ENCODE data around the gene LIPC. TPM values are rescaled to one million over a fixed set of nuclear protein-coding genes. Genes with fewer than 3 reads are reported as not detected.

The LIPC gene
- total RNA-seq, 1 donor from 2014 or later: not detected

- Histone ChIP-seq H3K4me1 (peaks cover 3 to 7% of the 10 kb centered on the region in 2 donors), H3K27me3 (no peaks in the 10 kb centered on the region), H3K9me3 (no peaks in the 10 kb centered on the region), H3K27ac (no peak overlapping the region), H3K36me3 (no peaks in the 10 kb centered on the region), H3K4me3 (no peak overlapping the region)
- DNase-seq (ENCODE audit: low spot score in 2 of 2): no peak
- no peak for TF ChIP-seq CTCF (IDR thresholded peaks at IDR 0.05)
- intact Hi-C loops (cut with DNase I): no loop called here
Observed at GRCh38 chr15:58474741-58475323, 43.0 kb downstream of the LIPC start.

- no peaks in the 10 kb centered on the region for H3K36me3 ChIP-seq
- intact Hi-C loops (cut with DNase I): no loop called here
- no peaks in the 10 kb centered on the region for H3K9me3 ChIP-seq
- TF ChIP-seq CTCF (IDR thresholded peaks at IDR 0.05): no peak
- H3K4me1 ChIP-seq: peaks cover 3 to 7% of the 10 kb centered on the region in 2 donors
- DNase-seq (ENCODE audit: low spot score in 2 of 2): no peak
- H3K27me3 ChIP-seq: no peaks in the 10 kb centered on the region
- no peak overlapping the region for H3K27ac ChIP-seq
- H3K4me3 ChIP-seq: no peak overlapping the region
Observed at GRCh38 chr15:58475573-58476524, 44.1 kb downstream of the LIPC start.

- intact Hi-C loops (cut with DNase I): no loop called here
- Histone ChIP-seq H3K27ac (no peak overlapping the region), H3K27me3 (no peaks in the 10 kb centered on the region)
Observed at GRCh38 chr15:58476525-58477162, 44.9 kb downstream of the LIPC start.

GRCh38 chr15:58477170-58477569 lies 45.4 kb downstream of the LIPC start:
- no peak for DNase-seq (ENCODE audit: low spot score in 2 of 2)
- TF ChIP-seq CTCF (IDR thresholded peaks at IDR 0.05): no peak
- no peaks in the 10 kb centered on the region for H3K36me3 ChIP-seq
- H3K4me1 ChIP-seq: peaks cover 3 to 7% of the 10 kb centered on the region in 2 donors
- H3K9me3 ChIP-seq: no peaks in the 10 kb centered on the region
- intact Hi-C loops (cut with DNase I): no loop called here
- no peak overlapping the region for H3K27ac ChIP-seq
- H3K27me3 ChIP-seq: no peaks in the 10 kb centered on the region
- H3K4me3 ChIP-seq: no peak overlapping the region

More at GRCh38 chr15:58476525-58477162, 44.9 kb downstream of the LIPC start:
- H3K4me3 ChIP-seq: no peak overlapping the region
- peaks cover 3 to 7% of the 10 kb centered on the region in 2 donors for H3K4me1 ChIP-seq
- no peaks in the 10 kb centered on the region for H3K9me3 ChIP-seq
- no peak for TF ChIP-seq CTCF (IDR thresholded peaks at IDR 0.05)
- no peak for DNase-seq (ENCODE audit: low spot score in 2 of 2)
- no peaks in the 10 kb centered on the region for H3K36me3 ChIP-seq

- intact Hi-C loops (cut with DNase I): no loop called here
- H3K9me3 ChIP-seq: no peaks in the 10 kb centered on the region
- no peak for DNase-seq (ENCODE audit: low spot score in 2 of 2)
- TF ChIP-seq CTCF (IDR thresholded peaks at IDR 0.05): no peak
- H3K4me3 ChIP-seq: no peak overlapping the region
- H3K27me3 ChIP-seq: no peaks in the 10 kb centered on the region
- H3K4me1 ChIP-seq: peaks cover 3 to 7% of the 10 kb centered on the region in 2 donors
- H3K27ac ChIP-seq: no peak overlapping the region
- H3K36me3 ChIP-seq: no peaks in the 10 kb centered on the region
Observed at GRCh38 chr15:58478035-58478434, 46.2 kb downstream of the LIPC start.

Measured in ascending aorta (tissue), 2 donors.